GM19438 (cell line): Measurements from ENCODE around the gene GRAMD1C.

ENCODE experiments used
- ATAC-seq: cut with Tn5 transposase; IDR thresholded peaks from one replicate; pipeline ENCODE4 v1.9.1; 2021; ENCODE audit warnings: low read depth; ENCODE audit not compliant: unreplicated experiment

GRAMD1C gene

DNA sequence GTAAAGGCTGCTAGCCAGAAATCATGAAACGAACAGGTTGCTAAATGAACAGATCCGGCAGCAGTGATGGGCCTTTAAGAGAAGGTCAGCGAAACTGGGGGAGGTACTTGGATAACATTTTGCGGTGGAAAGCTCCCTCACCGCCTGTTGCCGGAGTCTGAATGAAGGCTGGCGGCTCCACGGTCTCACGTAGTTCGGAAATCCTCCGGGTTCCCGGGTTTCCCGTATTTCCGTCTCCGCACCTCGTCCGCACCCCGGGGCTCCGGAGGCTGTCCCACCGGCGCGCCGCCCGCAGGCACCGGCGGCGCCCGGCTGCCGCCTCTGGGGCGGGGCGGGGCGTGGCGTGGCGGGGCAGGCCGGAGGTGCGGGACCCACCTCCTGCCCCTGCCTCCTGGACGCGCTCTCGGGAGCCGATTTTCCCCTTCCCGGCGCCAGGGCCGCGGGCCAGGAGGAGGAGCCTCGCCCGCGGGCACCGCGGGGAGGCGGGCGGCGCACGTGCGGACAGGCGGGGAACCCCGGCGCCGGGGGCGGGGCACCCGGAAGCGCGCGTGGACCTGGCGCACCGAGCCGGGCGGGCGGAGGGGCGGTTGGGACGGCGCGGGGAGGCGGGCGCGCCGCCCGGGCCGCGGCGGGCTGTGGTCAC is 108.9 kb downstream of the GRAMD1C start, which contains the start of gene ZDHHC23:
ZDHHC23 (plus strand) TSS at position 642 of the 643 bp plus-strand sequence. CDS start 790 bp downstream, outside the sequence.
- peak; percentile 66 for ATAC-seq

DNA sequence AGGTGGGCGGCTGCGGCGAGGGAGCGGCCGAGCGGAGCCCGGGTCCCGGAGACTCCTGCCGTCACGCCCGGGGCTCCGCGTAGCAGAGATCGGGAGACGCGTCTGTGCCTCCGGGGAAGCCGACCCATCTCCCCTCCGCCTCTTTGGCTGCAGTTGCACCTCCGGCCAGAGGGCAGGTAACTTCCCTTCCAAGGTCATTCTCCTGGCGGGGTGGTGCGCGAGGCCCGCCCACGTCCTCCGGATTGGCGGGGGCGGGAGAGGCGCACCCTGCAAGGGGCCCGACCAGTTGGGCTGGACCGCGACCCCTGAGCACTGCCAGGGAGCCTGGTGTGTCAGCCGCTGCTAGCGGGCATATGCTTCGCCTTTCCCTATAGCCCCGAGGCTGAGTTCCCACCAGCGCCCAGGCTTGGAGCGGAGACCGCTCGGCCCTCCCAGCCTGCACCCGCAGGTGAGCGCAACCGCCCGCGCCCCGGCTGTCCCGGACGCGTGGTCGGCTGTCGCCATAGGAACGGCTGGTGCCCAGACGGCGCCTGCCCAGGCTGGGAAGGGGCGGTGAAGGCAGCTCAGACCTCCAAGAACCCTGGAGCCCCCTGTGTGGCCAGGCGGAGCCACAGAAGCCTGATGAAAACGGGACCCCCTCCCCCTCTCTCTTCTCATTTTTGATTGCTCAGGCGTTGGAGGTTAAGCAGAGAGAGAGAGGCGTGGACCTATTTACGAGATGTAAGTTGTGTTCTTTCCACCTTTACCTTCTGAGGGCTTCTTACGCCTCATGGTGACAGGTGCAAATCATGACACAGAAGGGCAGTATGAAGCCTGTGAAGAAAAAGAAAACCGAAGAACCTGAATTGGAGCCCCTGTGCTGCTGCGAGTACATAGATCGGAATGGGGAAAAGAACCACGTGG is 109.7 kb downstream of the GRAMD1C start:
- ATAC-seq: peak; percentile 54

DNA sequence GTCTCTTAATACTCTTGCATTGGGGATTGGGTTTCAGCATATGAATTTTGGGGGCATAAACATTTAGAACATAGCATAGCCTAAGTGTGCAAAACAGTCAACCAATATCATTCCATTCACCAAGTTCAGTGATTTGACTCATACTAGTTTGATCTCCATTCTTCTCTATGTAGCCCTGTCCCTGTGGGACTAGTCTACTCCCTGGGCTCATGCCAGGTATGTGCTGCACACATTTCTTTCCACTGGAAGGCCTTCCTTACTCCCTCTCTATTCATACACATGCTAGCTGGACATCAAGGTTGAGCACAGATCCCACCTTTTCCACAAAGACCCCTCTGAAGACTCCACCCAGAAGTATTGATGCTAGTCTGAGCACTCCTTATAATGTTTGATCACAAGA is 114.3 kb downstream of the GRAMD1C start:
- no peak for ATAC-seq

DNA sequence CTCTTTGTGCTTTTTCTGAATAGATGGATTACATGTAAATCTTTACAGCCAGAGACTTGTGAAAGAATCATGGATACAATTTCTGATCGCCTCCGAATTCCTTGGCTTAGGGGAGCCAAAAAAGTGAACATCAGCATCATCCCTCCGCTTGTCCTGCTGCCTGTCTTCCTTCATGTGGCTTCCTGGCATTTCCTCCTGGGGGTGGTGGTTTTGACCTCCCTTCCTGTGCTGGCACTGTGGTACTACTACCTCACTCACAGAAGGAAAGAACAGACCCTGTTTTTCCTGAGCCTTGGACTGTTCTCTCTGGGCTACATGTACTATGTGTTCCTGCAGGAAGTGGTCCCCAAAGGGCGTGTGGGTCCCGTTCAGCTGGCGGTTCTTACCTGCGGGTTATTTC is 115.1 kb downstream of the GRAMD1C start:
- no peak for ATAC-seq

DNA sequence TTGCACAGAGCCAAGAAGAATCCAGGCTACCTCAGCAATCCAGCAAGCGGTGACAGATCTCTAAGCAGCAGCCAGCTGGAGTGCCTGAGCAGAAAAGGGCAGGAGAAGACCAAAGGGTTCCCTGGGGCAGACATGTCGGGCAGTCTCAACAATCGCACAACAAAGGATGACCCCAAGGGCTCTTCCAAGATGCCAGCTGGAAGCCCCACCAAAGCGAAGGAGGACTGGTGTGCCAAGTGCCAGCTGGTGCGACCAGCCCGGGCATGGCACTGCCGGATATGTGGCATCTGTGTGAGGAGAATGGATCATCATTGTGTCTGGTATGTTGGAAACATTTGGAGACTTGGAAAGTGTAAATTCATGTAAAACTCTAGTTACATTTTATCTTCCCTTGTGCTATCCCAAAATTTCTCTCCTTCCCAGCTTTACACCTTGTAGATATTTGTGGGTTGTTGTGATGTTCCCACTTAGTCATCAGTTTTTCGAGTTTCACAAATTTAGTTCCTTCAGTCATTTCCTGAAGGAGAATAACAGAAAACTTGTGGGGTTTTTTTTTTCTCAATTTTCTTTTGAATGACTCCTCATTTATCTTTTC is 115.6 kb downstream of the GRAMD1C start:
- no peak for ATAC-seq

DNA sequence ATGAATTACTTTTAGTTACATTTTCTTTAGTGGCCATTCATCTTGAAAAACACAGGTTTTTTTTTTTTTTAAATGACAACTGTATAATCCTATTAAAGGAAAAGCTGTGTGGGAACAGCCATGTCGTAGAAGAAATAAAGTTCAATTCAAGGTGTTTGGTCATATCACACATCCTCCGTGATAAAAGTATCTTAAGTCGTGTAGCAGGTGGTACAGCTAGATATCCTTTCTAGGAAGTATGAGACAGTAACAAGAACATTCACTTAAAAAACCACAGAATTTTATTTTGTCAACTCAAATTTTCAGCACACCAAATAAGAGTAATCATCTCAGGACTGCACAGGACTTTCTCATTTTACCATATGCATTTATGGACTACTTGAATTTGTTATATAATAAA is 125.3 kb downstream of the GRAMD1C start:
- no peak for ATAC-seq

DNA sequence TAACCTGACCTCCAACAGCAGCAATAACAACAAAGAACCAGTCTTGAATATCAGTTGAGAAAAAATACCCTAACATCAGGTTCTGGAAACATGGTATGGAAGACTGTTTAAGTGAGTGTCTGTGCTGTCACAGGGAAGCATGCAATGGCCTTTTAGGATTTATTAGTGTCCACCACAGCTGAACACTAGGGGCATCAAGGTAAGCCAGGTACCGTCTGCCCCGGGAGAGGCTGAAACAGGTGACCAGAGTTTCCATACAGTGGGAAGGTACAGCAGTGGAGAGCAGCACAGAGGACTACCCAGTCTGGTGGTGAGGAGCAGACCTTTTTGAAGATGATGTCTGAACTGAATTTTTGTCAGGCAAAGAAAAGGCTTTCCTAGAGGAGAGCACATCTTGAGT is 127.6 kb downstream of the GRAMD1C start:
- no peak for ATAC-seq

DNA sequence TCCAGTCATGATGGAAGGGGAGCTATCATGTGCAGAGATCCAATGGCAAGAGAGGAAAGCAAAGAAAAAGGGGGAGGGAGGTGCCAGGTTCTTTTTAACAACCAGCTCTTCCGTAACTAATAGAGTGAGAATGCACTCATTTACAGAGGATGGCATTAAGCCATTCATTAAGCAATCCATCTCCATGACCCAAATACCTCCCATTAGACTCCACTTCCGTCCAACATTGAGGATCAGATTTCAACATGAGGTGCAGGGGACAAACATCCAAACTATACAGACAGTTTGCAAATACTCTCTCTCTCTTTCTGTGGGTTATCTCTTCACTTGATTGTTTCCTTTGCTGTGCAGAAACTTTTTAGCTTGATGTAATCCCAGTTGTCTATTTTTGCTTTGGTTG is 130.4 kb downstream of the GRAMD1C start:
- ATAC-seq: no peak

DNA sequence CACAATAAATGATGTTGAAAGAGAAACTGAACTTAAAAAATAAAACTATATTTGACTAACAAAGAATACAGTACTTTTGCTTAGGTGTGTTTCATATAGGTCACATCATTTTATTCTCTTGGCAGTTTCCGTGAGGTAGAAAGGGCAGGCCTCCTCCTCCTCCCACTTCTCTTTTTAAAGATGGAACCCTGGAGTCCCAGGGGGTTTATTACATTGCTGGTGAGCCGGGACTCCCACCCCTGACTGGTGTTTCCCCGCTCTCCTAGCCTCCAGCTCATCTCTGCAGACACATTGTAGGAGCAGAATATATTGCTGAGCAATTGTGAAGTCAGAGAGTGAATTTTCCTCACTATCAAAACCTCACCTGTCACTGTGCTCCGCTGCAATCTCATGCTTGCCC is 139.2 kb downstream of the GRAMD1C start:
- no peak for ATAC-seq

DNA sequence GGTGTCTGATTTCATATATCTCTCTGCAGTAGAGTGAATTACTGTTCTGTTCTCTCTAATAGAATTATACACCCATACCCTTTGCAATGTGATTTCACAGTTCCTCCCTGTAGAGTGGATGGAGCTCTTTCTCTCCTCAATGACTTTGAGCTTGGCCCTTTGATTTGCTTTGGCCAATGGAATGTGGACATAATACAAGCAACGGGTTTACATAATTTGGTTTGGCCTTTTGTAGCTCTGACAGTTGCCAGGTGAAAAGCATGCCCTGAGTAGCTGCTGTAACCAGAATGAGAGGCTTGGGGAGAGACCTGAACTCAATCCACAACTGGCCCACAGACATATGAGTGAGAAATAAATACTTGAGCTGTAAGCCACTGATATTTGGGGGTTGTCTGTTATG is 141.3 kb downstream of the GRAMD1C start:
- no peak for ATAC-seq

DNA sequence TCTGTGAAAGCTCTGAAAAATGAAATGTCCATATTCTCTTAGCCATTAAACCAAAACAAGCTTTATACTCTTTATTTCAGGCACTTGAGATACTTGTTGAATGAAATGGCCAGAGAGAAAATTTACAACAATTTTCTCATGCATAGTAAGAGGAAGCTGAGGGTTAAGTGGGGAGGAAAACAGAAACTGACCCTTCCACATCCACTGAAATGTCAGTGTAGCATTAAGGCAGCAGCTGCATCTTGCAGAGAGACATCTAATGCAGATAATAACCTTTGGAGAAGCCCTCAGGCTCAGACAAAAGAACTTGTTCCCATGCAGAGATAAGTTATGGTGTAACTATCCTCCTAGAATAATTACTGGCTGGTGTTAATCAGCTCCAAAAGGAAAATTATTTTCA is 143.2 kb downstream of the GRAMD1C start:
- no peak for ATAC-seq

DNA sequence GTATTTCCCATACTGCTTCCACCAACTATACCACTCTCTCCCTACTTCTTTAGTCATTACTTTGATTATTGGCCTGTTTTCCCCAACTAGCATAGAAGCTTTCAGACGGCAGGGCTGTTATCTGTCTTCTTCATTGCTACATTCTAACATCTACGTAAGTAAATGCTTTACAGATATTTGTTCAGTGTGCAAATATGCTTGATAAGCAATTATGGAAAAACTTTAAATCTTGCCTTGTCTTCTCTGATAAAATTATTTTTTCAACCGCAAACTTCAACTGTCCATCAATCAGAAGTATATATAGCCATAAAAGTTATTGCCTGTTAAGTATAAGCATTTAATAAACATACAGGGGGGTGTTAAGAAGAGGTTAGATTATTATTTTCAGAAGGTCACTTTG is 145.0 kb downstream of the GRAMD1C start:
- ATAC-seq: no peak

DNA sequence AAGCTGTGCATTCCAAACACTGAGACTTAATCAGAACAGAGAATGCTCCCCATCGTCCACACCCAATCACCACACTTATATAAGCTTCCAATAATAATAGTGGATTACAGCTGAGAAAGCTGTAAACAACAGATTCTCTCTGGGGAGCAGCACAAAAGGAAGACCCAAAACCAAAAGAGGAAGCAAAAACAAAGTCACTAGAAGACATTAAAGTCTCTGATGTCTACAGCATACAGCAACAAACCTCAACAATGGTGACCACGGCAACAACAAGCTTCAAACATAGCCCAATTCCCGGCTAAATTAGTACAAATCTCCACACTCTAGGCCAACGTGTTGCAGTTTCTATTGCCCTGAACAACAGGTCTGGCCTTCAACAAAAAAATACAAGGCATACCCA is 147.0 kb downstream of the GRAMD1C start:
- peak; percentile 64 for ATAC-seq
